ENCODE measurements around the gene PITPNC1. TPM values are rescaled to one million over a fixed set of nuclear protein-coding genes. Genes with fewer than 3 reads are reported as not detected.
A peak's percentile ranks its signal among the peaks of the same experiment; 100 is the strongest.

Gene PITPNC1
- total and polyA plus RNA-seq, 7 donors = 3.0 to 15.7 (median 5.6) TPM

DNA sequence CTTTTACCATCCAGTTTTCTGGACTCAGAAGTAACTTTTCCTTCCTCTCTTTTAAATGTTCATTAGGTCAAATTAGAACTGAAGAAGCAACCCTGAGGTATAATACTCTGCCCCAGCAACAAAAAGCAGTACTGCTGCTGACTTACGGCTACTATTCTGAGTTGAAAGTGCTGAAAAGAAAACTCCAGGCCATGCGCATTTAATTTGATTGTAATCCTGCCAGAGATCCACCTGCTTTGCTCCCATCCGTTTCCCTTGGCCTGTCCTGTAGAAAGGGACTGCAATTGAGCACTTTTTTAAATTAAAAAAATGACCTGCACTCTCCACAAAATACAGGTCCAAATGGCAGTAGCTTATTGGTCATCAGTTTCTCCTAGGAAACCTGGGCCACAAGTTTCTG, 61.6 kb downstream of the PITPNC1 start:
- Histone ChIP-seq H3K27me3 (no peaks in the 10 kb centered on the region), H3K36me3 (no peaks in the 10 kb centered on the region), H3K9me3 (no peaks in the 10 kb centered on the region), H3K4me3 (no peak overlapping the region), H3K4me1 (peaks cover 0 to 13% (median 3%) of the 10 kb centered on the region in 4 donors), H3K27ac (no peak overlapping the region)
- 85 to 92% methylated on average over 3 of the region's 3 CpGs for WGBS, 2 donors
- TF ChIP-seq EP300 (IDR thresholded peaks at IDR 0.05) = no peak
- TF ChIP-seq, protein P1, sequence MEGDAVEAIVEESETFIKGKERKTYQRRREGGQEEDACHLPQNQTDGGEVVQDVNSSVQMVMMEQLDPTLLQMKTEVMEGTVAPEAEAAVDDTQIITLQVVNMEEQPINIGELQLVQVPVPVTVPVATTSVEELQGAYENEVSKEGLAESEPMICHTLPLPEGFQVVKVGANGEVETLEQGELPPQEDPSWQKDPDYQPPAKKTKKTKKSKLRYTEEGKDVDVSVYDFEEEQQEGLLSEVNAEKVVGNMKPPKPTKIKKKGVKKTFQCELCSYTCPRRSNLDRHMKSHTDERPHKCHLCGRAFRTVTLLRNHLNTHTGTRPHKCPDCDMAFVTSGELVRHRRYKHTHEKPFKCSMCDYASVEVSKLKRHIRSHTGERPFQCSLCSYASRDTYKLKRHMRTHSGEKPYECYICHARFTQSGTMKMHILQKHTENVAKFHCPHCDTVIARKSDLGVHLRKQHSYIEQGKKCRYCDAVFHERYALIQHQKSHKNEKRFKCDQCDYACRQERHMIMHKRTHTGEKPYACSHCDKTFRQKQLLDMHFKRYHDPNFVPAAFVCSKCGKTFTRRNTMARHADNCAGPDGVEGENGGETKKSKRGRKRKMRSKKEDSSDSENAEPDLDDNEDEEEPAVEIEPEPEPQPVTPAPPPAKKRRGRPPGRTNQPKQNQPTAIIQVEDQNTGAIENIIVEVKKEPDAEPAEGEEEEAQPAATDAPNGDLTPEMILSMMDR (IDR thresholded peaks at IDR 0.05) = no peak
- TF ChIP-seq POLR2A (IDR thresholded peaks at IDR 0.05) = no peak
- TF ChIP-seq POLR2AphosphoS5 (IDR thresholded peaks at IDR 0.05) = no peak
- DNase-seq = no peak
- intact Hi-C loops (cut with DNase I) = no loop called here

DNA sequence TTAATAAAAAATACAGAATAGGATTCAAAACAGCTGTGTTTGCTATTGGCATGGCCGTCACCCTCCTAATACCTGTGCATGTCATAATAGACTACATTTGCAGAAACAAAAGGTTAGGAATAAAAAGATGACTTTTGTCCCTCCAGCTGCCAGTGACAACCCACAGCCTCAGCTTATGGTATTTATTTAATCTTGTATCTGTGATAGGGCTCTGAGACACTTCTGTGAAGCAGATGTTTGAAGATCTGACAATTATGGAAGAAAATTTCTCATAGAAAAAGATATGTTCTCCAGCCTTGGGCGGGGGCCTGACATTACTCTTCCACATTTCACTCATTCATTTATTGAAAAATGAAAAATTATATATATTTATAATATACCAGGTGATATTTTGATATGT, 62.2 kb downstream of the PITPNC1 start:
- Histone ChIP-seq H3K27ac (no peak overlapping the region), H3K36me3 (no peaks in the 10 kb centered on the region), H3K4me3 (no peak overlapping the region), H3K27me3 (no peaks in the 10 kb centered on the region), H3K9me3 (no peaks in the 10 kb centered on the region), H3K4me1 (peaks cover 0 to 13% (median 3%) of the 10 kb centered on the region in 4 donors)
- TF ChIP-seq, protein P1 (IDR thresholded peaks at IDR 0.05) = no peak
- no peak for TF ChIP-seq POLR2A (IDR thresholded peaks at IDR 0.05)
- no peak for TF ChIP-seq EP300 (IDR thresholded peaks at IDR 0.05)
- no peak for TF ChIP-seq POLR2AphosphoS5 (IDR thresholded peaks at IDR 0.05)
- 89 to 94% methylated on average over 2 of the region's 2 CpGs for WGBS, 2 donors
- intact Hi-C loops (cut with DNase I) = no loop called here
- no peak for DNase-seq

DNA sequence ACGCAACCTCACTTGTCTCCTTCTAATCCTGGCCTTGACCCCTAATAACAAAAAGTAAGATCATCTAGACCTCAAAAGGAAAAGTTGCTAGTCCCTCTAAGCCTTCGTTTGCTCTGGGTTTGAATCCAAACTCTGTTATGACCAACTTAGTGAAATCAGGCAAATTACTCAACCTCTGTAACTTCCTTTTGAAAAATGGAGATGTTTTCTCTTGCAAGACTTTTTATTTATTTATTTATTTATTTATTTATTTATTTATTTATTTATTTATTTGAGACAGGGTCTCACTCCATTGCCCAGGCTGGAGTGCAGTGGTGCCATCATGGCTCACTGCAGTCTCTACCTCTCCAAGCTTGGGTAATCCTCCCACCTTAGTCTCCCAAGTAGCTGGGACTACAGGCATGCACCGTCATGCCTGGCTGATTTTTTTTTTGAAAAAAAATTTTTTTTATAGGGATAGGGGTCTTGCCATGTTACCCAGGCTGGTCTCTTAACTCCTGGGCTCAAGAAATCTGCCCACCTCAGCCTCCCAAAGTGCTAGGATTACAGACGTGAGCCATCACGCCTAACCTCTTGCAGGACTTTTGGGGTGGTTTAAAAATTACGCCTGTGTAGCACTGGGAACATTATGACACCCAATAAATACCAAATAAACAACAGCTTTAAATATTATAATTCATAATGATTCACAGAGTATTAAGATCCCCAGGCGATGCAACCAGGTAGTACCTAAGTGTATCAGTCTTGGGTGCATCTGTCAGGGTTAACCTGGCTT, 63.4 kb downstream of the PITPNC1 start:
- Histone ChIP-seq H3K27me3 (no peaks in the 10 kb centered on the region), H3K9me3 (no peaks in the 10 kb centered on the region), H3K27ac (peak overlapping the region in 3 of 4 donors; percentile 38 to 54 (median 41)), H3K4me1 (peaks cover 0 to 13% (median 3%) of the 10 kb centered on the region in 4 donors), H3K36me3 (no peaks in the 10 kb centered on the region), H3K4me3 (no peak overlapping the region)
- TF ChIP-seq EP300 (IDR thresholded peaks at IDR 0.05) (no peak), POLR2AphosphoS5 (IDR thresholded peaks at IDR 0.05) (no peak), POLR2A (IDR thresholded peaks at IDR 0.05) (no peak)
- TF ChIP-seq, protein P1 (IDR thresholded peaks at IDR 0.05) = no peak
- intact Hi-C loops (cut with DNase I) = no loop called here
- DNase-seq = no peak
- WGBS, 2 donors = 64 to 70% methylated on average over 7 of the region's 7 CpGs

DNA sequence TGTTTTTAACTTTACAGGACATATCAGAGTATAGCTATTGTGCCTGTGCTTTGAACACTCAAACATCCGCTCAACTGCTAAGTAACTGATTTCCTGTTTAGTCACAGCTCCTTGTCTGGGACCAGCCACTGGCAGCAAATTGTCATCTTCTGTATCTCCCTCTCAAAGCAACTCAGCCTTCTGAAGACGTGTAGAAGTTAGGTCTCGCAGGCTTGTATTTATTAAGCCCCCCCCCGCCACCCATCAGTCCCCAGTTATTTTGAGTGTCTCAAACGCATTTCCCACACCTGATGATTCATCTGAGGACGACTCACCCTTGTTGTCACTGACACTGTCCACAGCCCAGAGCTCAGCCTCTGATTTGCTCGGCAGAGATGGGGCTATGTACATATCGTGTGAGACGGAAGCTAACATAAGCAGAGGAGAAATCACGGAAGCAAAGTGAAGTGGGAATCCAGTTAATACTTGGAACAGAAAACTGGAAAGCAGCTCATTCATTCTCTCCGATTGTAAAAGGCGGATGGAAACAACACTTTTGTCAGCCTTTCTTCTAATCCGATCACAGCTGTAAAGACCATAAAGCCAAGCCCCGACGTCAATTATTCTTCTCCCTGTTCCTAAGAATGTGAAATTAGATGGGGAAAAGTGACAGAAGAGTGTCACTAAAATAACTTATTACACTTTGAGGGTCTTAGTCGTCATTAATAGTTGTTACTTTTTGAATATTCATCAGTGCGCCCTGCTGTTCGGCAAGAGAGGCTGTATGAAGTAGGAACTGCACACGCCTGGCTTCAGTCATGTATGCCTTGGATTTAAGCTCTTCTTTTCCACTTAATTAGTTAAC, 64.2 kb downstream of the PITPNC1 start:
- Histone ChIP-seq H3K36me3 (no peaks in the 10 kb centered on the region), H3K27me3 (no peaks in the 10 kb centered on the region), H3K9me3 (no peaks in the 10 kb centered on the region), H3K4me3 (peak overlapping the region in 1 of 4 donors; percentile 1), H3K27ac (peak overlapping the region; percentile 15 to 54 (median 40)), H3K4me1 (peaks cover 0 to 13% (median 3%) of the 10 kb centered on the region in 4 donors)
- 40 to 41% methylated on average over 19 of the region's 19 CpGs for WGBS, 2 donors
- TF ChIP-seq POLR2AphosphoS5 (IDR thresholded peaks at IDR 0.05) (no peak), EP300 (IDR thresholded peaks at IDR 0.05) (no peak), POLR2A (IDR thresholded peaks at IDR 0.05) (no peak)
- TF ChIP-seq, protein P1 (IDR thresholded peaks at IDR 0.05) = no peak
- intact Hi-C loops (cut with DNase I) = no loop called here
- DNase-seq = no peak
